Measurements from ENCODE around the gene ENPP1.

DNA sequence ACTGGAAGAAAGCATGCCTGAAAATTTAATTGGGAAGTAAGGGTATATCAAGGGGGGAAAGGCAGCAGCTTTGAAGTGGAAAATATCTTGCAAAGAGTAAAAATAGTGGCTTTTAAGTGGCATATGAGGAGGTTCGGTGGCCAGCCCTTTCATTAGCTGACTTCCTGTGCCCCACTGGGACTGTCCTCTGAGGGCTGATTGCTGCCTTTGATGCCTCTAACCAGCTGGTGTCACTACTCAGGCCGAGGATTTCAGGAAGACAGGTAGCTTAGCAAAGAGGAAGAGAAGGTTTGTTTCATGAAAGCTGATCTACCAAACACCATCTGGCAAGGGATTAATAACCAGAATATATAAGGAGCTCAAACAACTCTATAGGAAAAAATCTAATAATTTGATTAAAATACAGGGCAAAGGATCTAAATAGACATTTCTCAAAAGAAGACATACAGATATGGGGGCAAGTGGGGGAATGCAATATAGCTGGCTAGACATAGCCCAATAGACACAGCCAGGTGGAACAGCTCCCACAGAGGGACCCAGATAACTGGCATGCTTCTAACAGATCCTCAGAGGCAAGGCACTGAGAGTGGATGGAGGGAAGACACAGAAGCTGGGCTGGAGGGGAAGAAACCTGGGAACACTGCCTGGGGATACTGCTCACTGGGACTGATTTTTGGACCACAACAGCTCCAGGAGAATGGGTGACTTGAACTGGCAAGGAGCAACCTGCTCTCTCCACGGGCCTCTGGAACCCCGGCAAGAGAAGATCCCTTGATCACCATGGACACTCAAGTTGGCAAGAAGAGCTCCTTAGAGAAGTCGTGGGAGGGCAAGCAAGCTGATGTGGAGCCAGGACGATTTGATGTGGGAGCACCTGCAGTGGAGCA is 110.2 kb downstream of the ENPP1 start:
- TF ChIP-seq, protein P1, sequence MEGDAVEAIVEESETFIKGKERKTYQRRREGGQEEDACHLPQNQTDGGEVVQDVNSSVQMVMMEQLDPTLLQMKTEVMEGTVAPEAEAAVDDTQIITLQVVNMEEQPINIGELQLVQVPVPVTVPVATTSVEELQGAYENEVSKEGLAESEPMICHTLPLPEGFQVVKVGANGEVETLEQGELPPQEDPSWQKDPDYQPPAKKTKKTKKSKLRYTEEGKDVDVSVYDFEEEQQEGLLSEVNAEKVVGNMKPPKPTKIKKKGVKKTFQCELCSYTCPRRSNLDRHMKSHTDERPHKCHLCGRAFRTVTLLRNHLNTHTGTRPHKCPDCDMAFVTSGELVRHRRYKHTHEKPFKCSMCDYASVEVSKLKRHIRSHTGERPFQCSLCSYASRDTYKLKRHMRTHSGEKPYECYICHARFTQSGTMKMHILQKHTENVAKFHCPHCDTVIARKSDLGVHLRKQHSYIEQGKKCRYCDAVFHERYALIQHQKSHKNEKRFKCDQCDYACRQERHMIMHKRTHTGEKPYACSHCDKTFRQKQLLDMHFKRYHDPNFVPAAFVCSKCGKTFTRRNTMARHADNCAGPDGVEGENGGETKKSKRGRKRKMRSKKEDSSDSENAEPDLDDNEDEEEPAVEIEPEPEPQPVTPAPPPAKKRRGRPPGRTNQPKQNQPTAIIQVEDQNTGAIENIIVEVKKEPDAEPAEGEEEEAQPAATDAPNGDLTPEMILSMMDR (conservative IDR thresholded peaks at IDR 0.05; ENCODE audit: low read length): peak; percentile 34; the same call in 1 of the 2 replicates
- TF ChIP-seq EZH2phosphoT487 (IDR thresholded peaks at IDR 0.05; ENCODE audit: borderline replicate concordance, low read depth, low read length): no peak

All from OCI-LY7 (cell line).